K562 (cell line): Measurements from ENCODE around the gene EXOSC6. TPM values are rescaled to one million over a fixed set of nuclear protein-coding genes. Genes with fewer than 3 reads are reported as not detected.

Experiments used
- BCL6 ChIP-seq: fragments of 250-450 bp; sonication (Bioruptor Pico); IDR thresholded peaks from 2 replicates; pipeline ENCODE4 v1.4.0; 2020
- BRF1 ChIP-seq: IDR thresholded peaks from 3 replicates; pipeline ENCODE4 v1.6.1; 2011; ENCODE audit warnings: borderline replicate concordance, mild to moderate bottlenecking; ENCODE audit not compliant: insufficient read length; ENCODE audit errors: extremely low read depth
- CBFA2T2 ChIP-seq: fragments of 450-650 bp; conservative IDR thresholded peaks from 2 replicates; pipeline ENCODE4 v1.6.1; 2017; ENCODE audit warnings: mild to moderate bottlenecking
- CBX1 ChIP-seq: sonication (generic); IDR thresholded peaks from 2 replicates; pipeline ENCODE4 v1.6.1; 2016; ENCODE audit warnings: antibody characterized with exemption, low read depth, mild to moderate bottlenecking
- EGR1 ChIP-seq: fragments of 450-650 bp; conservative IDR thresholded peaks from 2 replicates; pipeline ENCODE4 v1.6.1; 2017; ENCODE audit warnings: mild to moderate bottlenecking
- EP400 ChIP-seq: fragments of 450-650 bp; IDR thresholded peaks from 2 replicates; pipeline ENCODE4 v1.6.1; 2017; ENCODE audit warnings: antibody characterized with exemption, mild to moderate bottlenecking, moderate library complexity
- ESRRA ChIP-seq: fragments of 450-650 bp; IDR thresholded peaks from 2 replicates; pipeline ENCODE4 v1.6.1; 2014; ENCODE audit warnings: low read depth, mild to moderate bottlenecking, moderate library complexity, borderline replicate concordance
- JUNB ChIP-seq: fragments of 450-650 bp; formaldehyde crosslinking; conservative IDR thresholded peaks from 2 replicates; pipeline ENCODE4 v1.4.0; 2020; ENCODE audit warnings: mild to moderate bottlenecking
- LCOR ChIP-seq: sonication (generic); formaldehyde crosslinking; IDR thresholded peaks from 2 replicates; pipeline ENCODE4 v1.8.0; 2022; ENCODE audit warnings: mild to moderate bottlenecking, missing genetic modification reagents
- MTA1 ChIP-seq: fragments of 450-650 bp; IDR thresholded peaks from 2 replicates; pipeline ENCODE4 v1.6.1; 2017; ENCODE audit warnings: borderline replicate concordance
- NBN ChIP-seq: fragments of 450-650 bp; IDR thresholded peaks from 2 replicates; pipeline ENCODE4 v1.6.1; 2016; ENCODE audit warnings: low read depth, mild to moderate bottlenecking
- NELFE ChIP-seq: IDR thresholded peaks from 2 replicates; pipeline ENCODE4 v1.6.1; 2011; ENCODE audit warnings: mild to moderate bottlenecking; ENCODE audit not compliant: insufficient read depth, insufficient read length
- NFE2L1 ChIP-seq: fragments of 450-650 bp; IDR thresholded peaks from 2 replicates; pipeline ENCODE4 v1.6.1; 2016; ENCODE audit warnings: missing genetic modification characterization, low read depth, mild to moderate bottlenecking, missing compliant biosample characterization, moderate library complexity, borderline replicate concordance
- NFIX ChIP-seq: fragments of 250-450 bp; sonication (Bioruptor Pico); IDR thresholded peaks from 2 replicates; pipeline ENCODE4 v1.4.0; 2020; ENCODE audit warnings: low read depth, mild to moderate bottlenecking, moderate library complexity
- RB1 ChIP-seq: fragments of 450-650 bp; IDR thresholded peaks from 2 replicates; pipeline ENCODE4 v1.6.1; 2017; ENCODE audit warnings: low read depth, mild to moderate bottlenecking
- SMAD2 ChIP-seq: fragments of 150-350 bp; IDR thresholded peaks from 2 replicates; pipeline ENCODE4 v1.6.1; 2014; ENCODE audit warnings: low read depth, mild to moderate bottlenecking, low read length
- SRF ChIP-seq, 2 experiments: fragments of 250-450, 450-650 bp in 1 of 2; sonication (Bioruptor Pico) in 1 of 2; sonication (generic) in 1 of 2; formaldehyde crosslinking; IDR thresholded peaks; 2 replicates each; pipeline versions ENCODE4 v1.5.0 to v1.5.1; 2020 to 2022; ENCODE audit warnings: mild to moderate bottlenecking in 1 of 2, missing genetic modification reagents in 1 of 2
- SRSF1 ChIP-seq: fragments of 200-400 bp; formaldehyde crosslinking; IDR thresholded peaks from 2 replicates; pipeline ENCODE4 v1.6.1; 2017; ENCODE audit warnings: mild to moderate bottlenecking, low read depth, low read length, moderate library complexity
- STAT5A ChIP-seq: IDR thresholded peaks from 2 replicates; pipeline ENCODE4 v1.6.1; 2012; ENCODE audit warnings: low read length, inconsistent platforms, borderline replicate concordance
- TRIM24 ChIP-seq, 2 experiments: fragments of 450-650 bp; IDR thresholded peaks; 2 replicates each; pipeline ENCODE4 v1.6.1; 2016
- U2AF1 ChIP-seq: fragments of 200-400 bp; formaldehyde crosslinking; optimal IDR thresholded peaks from 2 replicates; pipeline ENCODE3; 2017; ENCODE audit warnings: mild to moderate bottlenecking, low read depth, low read length, moderate library complexity
- U2AF2 ChIP-seq: fragments of 200-400 bp; formaldehyde crosslinking; optimal IDR thresholded peaks from 2 replicates; pipeline ENCODE3; 2017; ENCODE audit warnings: low read depth, mild to moderate bottlenecking, low read length
- ZNF121 ChIP-seq: sonication (generic); formaldehyde crosslinking; conservative IDR thresholded peaks from 2 replicates; pipeline ENCODE4 v1.8.0; 2022; ENCODE audit warnings: missing genetic modification reagents
- ZNF165 ChIP-seq: fragments of 250-450 bp; sonication (Bioruptor Pico); IDR thresholded peaks from 2 replicates; pipeline ENCODE4 v1.4.0; 2020; ENCODE audit warnings: borderline replicate concordance
- ZNF561 ChIP-seq: fragments of 450-650 bp; formaldehyde crosslinking; conservative IDR thresholded peaks from 2 replicates; pipeline ENCODE4 v1.4.0; 2020; ENCODE audit warnings: mild to moderate bottlenecking, moderate library complexity
- ZNF766 ChIP-seq: fragments of 200-800 bp; sonication (Bioruptor generic); conservative IDR thresholded peaks from 2 replicates; pipeline ENCODE4 v1.6.1; 2016; ENCODE audit warnings: missing genetic modification characterization, missing compliant biosample characterization
- polyA plus RNA-seq, 8 experiments: library from polyadenylated mRNA; depleted of rRNA in 4 of 8; stranded (reverse) in 5 of 8; unstranded in 3 of 8; fragments of >200 nt; fragmentation: Nextera tagmentation in 2 of 8; fragmentation: Illumina TruSeq in 1 of 8; extraction: Ambion mirVana in 2 of 8; extraction: Trizol in 1 of 8; gene quantifications; 2 replicates each; pipeline versions ENCODE4 v1.2.1 to v1.2.3, GENCODE V29; 2011 to 2014; ENCODE audit warnings: inconsistent platforms in 1 of 8, missing spikeins in 1 of 8
- total RNA-seq, 7 experiments: library from RNA; depleted of rRNA in 6 of 7; stranded (reverse); fragments of >200 nt in 6 of 7; fragmentation: Illumina TruSeq in 2 of 7; extraction: Trizol in 2 of 7; gene quantifications; 2 replicates each; pipeline versions ENCODE4 v1.2.1 to v1.2.3, GENCODE V29; 2011 to 2021; ENCODE audit warnings: low replicate concordance in 1 of 7
- TF ChIP-seq, protein P1 (sequence below): IDR thresholded peaks from 2 replicates; pipeline ENCODE4 v1.6.1; 2011; ENCODE audit warnings: borderline replicate concordance, low read depth, mild to moderate bottlenecking, moderate library complexity, low read length; ENCODE audit not compliant: insufficient read depth, poor library complexity, severe bottlenecking
- TF ChIP-seq, protein P2 (sequence below): sonication (generic); formaldehyde crosslinking; IDR thresholded peaks from 2 replicates; pipeline ENCODE4 v1.8.1; 2023; ENCODE audit warnings: mild to moderate bottlenecking, missing genetic modification reagents

EXOSC6 gene
- total and polyA plus RNA-seq, 9 of the 15 experiments (the other 6 are each of a cell fraction or from before 2014, with no cell fraction given), result 9.2 to 29.0 (median 15.6) TPM

DNA sequence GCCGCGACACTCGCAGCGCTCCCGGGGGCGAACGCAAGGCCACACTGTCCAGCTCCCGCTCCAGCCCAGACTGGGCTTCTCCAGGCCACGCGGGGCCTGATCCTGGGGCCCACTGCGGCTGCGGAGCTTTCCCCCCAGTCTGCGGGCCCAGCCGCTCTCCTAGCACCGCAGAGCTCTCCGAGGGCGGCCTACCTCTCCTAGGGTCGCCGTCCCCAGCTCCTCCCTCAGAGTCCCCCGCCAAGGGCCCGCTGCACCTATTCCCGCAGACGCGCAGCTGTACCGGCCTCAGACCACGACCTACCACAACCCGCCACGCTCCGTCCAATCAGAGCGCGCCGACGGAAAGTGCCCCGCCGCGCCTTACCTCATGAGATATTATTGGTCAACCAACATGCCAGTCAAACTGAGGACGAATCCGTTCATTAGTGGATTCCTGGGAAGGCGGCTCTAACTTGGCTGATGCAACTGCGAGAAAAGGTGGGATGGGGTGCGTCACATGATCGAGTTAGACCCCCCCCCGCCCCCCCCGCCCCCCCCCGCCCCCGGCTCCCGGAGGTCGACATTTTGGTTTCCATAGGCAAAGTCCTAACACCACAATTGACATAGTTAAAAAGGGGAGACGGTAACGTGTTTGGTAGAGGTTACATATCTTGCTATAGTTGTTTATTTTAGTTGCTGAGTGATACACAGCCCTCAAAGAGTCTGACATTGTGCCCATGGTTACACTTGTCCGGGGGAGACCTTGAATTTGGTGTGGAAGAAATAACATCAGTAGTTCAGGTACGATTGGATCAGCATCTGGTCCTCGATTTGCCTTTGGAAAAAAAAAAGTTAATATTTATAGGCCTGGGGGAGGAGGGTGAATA lies 37.7 kb upstream of the EXOSC6 start, which contains the start of gene AARS1 (continued):
- TF ChIP-seq, protein P1, sequence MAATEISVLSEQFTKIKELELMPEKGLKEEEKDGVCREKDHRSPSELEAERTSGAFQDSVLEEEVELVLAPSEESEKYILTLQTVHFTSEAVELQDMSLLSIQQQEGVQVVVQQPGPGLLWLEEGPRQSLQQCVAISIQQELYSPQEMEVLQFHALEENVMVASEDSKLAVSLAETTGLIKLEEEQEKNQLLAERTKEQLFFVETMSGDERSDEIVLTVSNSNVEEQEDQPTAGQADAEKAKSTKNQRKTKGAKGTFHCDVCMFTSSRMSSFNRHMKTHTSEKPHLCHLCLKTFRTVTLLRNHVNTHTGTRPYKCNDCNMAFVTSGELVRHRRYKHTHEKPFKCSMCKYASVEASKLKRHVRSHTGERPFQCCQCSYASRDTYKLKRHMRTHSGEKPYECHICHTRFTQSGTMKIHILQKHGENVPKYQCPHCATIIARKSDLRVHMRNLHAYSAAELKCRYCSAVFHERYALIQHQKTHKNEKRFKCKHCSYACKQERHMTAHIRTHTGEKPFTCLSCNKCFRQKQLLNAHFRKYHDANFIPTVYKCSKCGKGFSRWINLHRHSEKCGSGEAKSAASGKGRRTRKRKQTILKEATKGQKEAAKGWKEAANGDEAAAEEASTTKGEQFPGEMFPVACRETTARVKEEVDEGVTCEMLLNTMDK, result no peak
- no peak for TF ChIP-seq ZNF121
- TF ChIP-seq NFE2L1 (tag), result no peak
- TF ChIP-seq TRIM24 (IDR thresholded peaks at IDR 0.05), result peak in 1 of 2 experiments; percentile 61; a peak in 2 of 4 replicates
- no peak for TF ChIP-seq U2AF1
- TF ChIP-seq EP400, result peak; percentile 96
- peak; percentile 80; the same call in 1 of the 2 replicates for TF ChIP-seq ZNF766 (CRISPR knock-in tag)
- TF ChIP-seq NELFE, result no peak
- no peak; the same call in 1 of the 2 replicates for TF ChIP-seq ZNF561 (CRISPR knock-in tag)
- no peak for TF ChIP-seq NFIX (CRISPR knock-in tag)
- TF ChIP-seq CBFA2T2, result no peak
- TF ChIP-seq BCL6 (CRISPR knock-in tag), result no peak
- TF ChIP-seq JUNB (CRISPR knock-in tag), result no peak
- TF ChIP-seq SRSF1, result no peak
- TF ChIP-seq SMAD2, result no peak
- TF ChIP-seq LCOR (CRISPR knock-in tag), result 0 out of 2 replicates have a peak, but pooled peaks have one; percentile 11
- no peak; the same call in 1 of the 2 replicates for TF ChIP-seq CBX1
- TF ChIP-seq BRF1, result no peak
- TF ChIP-seq EGR1, result peak; percentile 34
- peak; percentile 34 to 52; a peak in 1 of 4 replicates for TF ChIP-seq SRF (CRISPR knock-in tag; IDR thresholded peaks at IDR 0.05)
- TF ChIP-seq, protein P2, sequence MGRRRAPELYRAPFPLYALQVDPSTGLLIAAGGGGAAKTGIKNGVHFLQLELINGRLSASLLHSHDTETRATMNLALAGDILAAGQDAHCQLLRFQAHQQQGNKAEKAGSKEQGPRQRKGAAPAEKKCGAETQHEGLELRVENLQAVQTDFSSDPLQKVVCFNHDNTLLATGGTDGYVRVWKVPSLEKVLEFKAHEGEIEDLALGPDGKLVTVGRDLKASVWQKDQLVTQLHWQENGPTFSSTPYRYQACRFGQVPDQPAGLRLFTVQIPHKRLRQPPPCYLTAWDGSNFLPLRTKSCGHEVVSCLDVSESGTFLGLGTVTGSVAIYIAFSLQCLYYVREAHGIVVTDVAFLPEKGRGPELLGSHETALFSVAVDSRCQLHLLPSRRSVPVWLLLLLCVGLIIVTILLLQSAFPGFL (CRISPR knock-in tag), result no peak
- peak; percentile 74; the same call in 1 of the 2 replicates for TF ChIP-seq ESRRA
- TF ChIP-seq RB1, result peak; percentile 92
- TF ChIP-seq NBN, result no peak
- no peak for TF ChIP-seq U2AF2
- TF ChIP-seq STAT5A, result no peak
- TF ChIP-seq MTA1, result no peak
- TF ChIP-seq ZNF165 (CRISPR knock-in tag), result 0 out of 2 replicates have a peak, but pooled peaks have one; percentile 48
